NCI-H748 treated with DMSO at 0.1 percent for 48 hours (cell line): ENCODE results near the gene ZNF618.

Source experiments
- DNase-seq: peaks from one replicate; lab custom pipeline; 2025; lab: John Stamatoyannopoulos, UW

Gene ZNF618

GRCh38 chr9:114061292-114061691, 185.2 kb downstream of the ZNF618 start:
- DNase-seq = no peak

GRCh38 chr9:114061830-114062474, 185.8 kb downstream of the ZNF618 start:
- no peak for DNase-seq

GRCh38 chr9:114065304-114065703, 189.2 kb downstream of the ZNF618 start:
- DNase-seq = no peak

- no peak for DNase-seq
Measured at GRCh38 chr9:114069476-114070187, 193.5 kb downstream of the ZNF618 start.

GRCh38 chr9:114070188-114071103, 194.3 kb downstream of the ZNF618 start:
- no peak for DNase-seq

- DNase-seq = no peak
Measured at GRCh38 chr9:114071197-114071795, 195.2 kb downstream of the ZNF618 start.

- no peak for DNase-seq
Measured at GRCh38 chr9:114072184-114073140, 196.4 kb downstream of the ZNF618 start.

- DNase-seq = no peak
Measured at GRCh38 chr9:114075602-114076001, 199.5 kb downstream of the ZNF618 start.

- no peak for DNase-seq
Measured at GRCh38 chr9:114076237-114077161, 200.4 kb downstream of the ZNF618 start.

- no peak for DNase-seq
Measured at GRCh38 chr9:114077162-114077837, 201.2 kb downstream of the ZNF618 start.

- no peak for DNase-seq
Measured at GRCh38 chr9:114078021-114078780, 202.1 kb downstream of the ZNF618 start, which contains the start of gene AMBP. Gene AMBP, minus strand, starts transcription at chr9:114078300. Its CDS starts 91 bp downstream, at chr9:114078209.

GRCh38 chr9:114078781-114079156, 202.7 kb downstream of the ZNF618 start:
- DNase-seq = no peak

- DNase-seq = no peak
Measured at GRCh38 chr9:114080195-114080772, 204.2 kb downstream of the ZNF618 start.

GRCh38 chr9:114080773-114081440, 204.8 kb downstream of the ZNF618 start:
- DNase-seq = no peak

GRCh38 chr9:114081441-114082016, 205.4 kb downstream of the ZNF618 start:
- no peak for DNase-seq

- DNase-seq = peak; percentile 80
Measured at GRCh38 chr9:114082017-114082762, 206.1 kb downstream of the ZNF618 start.
